Hippocampal formation (tissue), 2 donors: Measurements from ENCODE around the gene FLNA.
"Not testable (repeated sequence)": the region's sequence is repeated elsewhere in the genome, so short reads cannot be mapped to it uniquely, and the experiment has no call there.

Source experiments
- DNase-seq, 2 donors: peaks; one replicate each; lab custom pipeline; 2025; lab: John Stamatoyannopoulos, UW

Gene FLNA

GRCh38 chrX:154358829-154359228 lies 15.6 kb downstream of the FLNA start:
- no peak for DNase-seq

GRCh38 chrX:154358011-154358410 lies 16.4 kb downstream of the FLNA start:
- no peak for DNase-seq

- DNase-seq, result no peak
Measured at GRCh38 chrX:154357205-154357604, 17.2 kb downstream of the FLNA start.

GRCh38 chrX:154356596-154356995 lies 17.8 kb downstream of the FLNA start:
- DNase-seq, result no peak

DNA sequence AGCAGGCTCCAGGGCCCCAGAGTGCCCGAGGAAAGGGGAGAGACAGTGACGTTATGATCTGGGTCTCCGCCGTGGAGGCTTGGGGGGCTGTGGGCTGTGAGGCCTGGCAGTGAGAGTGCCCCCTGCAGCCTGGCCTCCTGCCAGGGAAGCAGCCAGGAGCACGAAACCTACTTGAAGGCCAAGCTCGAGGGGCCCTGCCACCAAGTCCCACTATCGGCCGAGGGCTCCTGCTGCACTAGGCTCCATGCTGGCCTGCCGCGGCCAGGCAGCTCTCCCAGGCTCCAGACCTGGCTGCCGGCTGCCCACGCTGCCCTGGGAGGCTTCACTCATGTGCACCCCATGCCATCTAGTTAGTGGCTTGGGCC lies 18.7 kb downstream of the FLNA start:
- DNase-seq, result no peak

DNA sequence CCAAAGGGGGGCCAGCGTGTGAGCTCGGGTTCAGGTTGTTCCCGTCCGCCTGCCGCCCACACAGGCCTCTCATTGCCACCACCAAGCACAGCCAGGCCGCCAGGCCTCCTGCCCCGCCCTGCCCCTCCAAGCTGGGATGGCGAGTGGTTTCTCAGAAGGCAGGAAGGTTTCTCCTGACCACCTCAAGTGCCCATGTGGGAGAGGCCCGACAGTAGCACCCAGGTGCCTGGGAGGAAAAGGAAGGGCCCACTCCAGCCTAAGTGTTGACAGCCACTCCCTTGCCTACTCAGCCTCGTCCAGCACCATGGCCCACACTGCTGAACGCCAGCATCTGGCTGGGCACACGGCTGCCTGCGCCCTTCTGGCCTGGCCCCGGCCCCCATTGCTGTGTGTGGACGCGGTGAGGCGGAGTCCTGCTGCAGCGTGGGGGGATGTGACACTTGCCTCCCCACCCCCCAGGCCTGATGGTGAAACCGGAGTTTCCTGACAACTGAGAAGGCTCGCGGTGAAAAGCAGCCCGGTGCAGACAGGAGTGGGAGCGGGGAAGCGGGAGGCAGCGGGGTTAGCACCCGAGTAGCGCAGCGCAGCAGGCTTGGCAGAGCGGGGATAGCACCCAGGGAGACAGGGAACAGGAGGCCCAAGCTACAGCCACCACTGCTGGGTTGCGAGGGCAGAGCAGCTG lies 19.2 kb downstream of the FLNA start:
- DNase-seq, result no peak

- DNase-seq, result no peak
Measured at GRCh38 chrX:154354516-154354915, 19.9 kb downstream of the FLNA start.

- DNase-seq, result no peak
Measured at GRCh38 chrX:154354013-154354412, 20.4 kb downstream of the FLNA start.

DNA sequence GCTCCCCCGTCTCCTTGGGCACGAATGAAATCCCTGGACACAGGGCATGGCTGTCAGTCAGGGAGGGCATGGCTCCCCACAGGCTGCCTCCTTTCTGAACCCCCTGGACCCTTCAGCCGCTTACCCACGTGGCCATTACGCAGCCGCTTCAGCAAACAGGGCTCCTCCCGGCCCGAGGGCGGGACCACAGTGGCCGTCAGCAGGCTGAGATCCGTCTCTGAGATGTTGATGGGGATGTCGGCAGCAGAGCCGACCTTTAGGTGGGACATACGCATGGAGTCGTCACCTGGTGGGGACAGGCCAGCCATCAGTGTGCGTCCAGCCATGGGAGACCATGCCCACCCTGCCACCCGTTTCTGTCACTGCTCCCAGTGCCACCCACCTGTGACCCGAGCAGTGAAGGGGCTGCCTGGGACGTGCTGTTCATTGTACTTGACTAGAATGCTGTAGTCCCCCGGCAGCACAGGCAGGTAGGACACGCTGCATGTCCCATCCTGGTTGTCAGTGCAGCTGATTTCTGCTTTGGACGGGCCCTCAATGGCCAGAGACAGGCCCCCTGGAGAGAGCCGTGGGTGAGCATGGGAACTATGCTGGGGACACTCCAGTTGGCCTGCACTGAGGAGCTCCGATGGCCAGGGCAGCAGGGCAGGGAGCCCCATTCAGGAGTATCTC lies 21.1 kb downstream of the FLNA start:
- no peak for DNase-seq

DNA sequence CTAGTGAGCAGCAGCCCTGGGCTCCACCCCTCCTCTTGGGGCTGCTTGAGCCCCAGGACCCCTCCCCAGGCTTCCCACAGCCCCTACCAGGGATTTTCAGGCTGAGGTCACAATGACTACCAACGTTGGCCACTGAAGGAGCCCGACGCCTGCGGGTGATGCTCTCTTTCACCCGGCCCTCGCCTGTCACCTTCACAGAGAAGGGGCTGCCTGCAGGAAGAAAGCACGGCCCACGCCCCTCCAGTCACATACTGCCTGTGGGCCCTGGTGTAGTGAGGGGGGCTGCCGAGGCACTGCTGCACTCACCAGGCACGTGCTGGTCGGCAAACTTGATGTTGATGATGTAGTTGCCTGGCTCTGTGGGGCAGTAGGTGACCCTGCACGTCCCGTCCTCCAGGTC lies 22.0 kb downstream of the FLNA start:
- no peak for DNase-seq

GRCh38 chrX:154352012-154352401 lies 22.4 kb downstream of the FLNA start:
- DNase-seq, result no peak

DNA sequence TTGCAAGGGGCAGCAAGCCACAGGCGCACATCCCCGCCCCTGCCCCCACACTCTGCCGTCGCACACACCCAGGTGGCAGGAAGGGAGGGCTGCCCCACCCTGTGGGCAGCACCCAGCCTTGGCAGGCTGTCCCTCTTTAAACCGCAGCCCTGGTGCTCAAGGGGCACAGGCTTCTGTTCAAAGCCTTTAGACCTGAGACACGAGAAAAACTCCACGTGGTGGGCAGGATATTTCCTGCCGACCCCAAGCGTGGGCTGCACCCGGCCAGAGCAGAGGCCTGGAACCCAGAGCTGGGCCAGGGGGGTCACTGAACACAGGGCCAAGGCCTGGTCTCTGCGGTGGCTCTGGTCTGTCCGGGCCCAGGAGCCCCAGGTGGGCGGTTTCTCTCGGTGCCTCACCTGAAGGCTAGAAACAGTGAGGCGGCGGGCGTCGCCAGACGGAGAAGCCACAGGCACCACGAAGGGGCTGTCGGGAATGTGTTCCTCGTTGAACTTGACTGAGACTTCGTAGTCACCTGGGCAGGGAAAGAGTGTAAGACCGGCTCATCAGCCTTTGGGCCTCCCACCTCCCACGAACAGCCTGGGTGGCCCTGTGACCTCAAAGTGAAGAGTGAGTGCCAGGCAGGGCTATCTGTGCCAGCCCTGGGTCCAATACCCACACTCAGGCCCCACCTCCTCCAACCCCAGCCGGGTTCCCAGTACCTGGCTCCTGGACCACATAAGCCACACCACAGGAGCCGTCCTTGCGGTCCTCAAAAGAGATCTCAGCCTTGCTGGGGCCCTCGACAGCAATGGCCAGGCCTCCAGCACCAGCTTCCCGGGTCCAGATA lies 23.0 kb downstream of the FLNA start:
- DNase-seq, result no peak

DNA sequence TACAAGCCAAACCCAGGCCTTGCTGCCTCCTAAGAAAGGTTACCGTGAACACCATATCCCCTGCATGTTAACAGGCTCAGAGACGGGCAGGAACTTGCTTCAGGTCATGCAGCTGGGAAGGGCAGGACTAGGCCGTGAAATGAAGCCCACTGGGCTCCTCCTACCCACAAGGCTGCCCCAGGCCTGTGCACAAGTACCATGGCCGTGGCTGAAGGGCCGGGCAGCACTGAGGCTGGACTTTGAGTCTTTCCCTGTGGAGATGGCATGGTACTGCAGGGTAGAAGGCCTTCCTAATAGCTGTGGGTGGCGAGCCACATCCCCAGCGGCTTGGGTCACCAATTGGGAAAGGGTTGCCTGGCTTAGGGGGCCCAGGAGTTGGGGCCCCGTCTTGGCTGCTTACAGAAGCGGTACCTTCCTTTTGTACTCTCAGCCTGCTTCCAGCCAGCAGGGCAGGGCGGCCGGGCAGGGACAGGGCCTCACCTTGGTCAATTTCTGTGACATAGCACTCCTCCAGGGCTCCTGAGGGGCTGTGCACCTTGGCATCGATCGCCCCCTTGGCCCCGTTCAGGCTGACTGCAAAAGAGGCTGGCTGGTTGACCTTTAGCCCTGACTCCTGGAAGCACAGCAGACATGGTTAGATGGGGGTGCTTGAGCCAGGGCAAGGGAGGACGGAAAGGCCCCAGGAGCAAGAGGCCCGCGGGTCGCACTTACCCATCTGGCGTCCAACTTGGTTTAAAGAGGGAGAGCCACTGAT lies 23.8 kb downstream of the FLNA start:
- no peak for DNase-seq

GRCh38 chrX:154349979-154350378 lies 24.5 kb downstream of the FLNA start:
- DNase-seq, result no peak

DNA sequence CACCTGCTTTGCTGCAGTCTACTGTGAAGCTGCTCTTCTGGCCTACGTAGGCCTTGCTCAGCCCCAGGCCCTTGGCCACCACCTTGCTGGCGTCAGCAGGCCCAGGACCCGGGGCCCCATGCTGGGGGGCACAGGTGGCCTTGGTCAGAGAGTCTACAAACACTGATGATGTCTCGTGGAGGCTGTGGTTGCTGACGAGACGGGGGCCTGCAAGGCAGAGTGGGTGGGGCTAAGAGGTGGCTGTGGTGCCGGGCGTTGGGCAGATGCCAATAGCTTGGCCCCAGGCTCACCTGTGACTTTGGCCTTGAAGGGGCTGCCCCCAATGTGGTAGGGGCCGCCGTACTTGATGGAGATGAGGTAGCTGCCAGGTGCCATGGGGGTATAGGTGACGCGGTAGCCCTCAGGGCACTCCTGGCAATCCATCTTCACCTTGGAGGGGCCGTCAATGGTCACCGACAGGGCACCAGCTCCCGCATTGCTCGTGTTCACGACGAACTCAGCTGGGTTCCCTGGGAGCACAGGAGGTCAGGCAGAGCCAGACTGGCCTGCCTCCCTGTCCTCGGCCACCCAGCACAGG lies 25.0 kb downstream of the FLNA start:
- no peak for DNase-seq

DNA sequence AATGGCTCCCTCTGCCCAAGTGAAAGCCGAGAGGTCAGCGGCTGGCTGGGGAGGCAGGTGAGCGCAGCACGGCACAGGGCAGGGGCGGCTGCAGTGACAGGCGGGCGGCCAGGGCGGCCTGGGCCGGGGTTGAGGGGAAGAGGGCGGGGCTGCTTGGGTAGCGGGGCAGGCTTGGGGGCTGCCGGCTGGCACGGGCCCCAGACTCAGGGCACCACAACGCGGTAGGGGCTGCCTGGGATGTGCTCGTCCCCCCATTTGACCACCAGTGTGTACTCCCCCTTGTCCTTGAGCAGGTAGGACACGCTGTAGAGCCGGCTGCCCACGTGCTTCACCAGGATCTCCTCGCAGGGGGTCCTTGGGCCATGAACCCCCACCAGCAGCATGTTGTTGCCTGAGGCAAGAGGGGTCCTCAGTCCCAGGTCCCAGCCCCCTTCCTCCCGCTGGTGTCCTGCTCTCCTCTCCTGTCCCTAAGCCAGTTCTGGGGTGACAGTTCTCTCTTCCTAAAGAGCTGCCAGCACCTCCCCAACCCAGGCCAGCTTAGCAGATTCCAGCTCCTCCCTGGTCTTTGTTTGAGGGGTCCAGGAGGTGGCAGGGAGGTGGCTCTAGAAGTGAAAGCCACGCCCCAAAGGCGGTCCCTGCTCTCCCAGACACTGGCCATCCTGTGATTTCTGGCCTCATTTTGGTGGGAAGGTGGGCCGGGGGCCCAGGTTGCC lies 25.6 kb downstream of the FLNA start:
- DNase-seq, result no peak

GRCh38 chrX:154348114-154348531 lies 26.3 kb downstream of the FLNA start:
- DNase-seq, result no peak

DNA sequence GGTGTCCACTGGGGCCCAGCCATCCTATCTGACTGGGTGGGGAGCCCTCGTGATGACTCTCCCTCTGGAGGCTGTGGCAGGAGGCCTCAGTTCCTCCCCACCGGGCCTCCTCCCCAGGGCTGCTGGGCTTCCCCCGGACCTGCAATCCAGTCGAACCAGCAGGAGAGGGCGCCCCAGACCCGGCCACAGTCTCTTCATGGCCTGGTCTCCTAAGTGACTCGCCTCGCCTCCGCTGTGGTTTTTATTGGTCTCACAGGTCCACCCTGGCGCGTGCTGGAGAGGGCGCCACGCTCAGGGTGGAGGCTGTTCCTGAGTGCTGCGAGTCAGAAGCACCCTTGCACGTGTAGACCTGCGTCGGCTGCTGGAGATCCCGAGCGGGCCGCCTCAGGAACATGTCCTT lies 30.8 kb downstream of the FLNA start:
- not testable (repeated sequence) for DNase-seq

DNA sequence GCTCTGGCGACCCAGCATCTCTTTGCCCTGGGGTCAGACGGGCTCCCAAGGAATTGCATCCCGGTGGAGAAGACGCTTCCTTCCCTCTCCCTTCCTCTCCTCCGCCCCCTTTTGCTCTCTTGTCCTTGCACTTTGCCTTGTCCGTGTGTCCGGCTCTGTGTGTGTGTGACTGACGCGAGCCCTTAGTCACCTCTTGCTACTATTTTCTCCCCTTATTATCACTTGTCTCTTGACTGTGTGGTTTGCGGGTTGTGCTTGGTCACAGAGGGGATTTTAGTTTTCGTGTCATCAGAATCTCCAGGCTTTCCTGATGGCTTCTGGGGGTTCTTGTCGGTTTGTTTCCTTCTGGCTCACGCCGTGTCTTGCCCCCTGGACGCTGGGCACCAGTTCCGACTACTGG lies 31.4 kb downstream of the FLNA start:
- not testable (repeated sequence) for DNase-seq

DNA sequence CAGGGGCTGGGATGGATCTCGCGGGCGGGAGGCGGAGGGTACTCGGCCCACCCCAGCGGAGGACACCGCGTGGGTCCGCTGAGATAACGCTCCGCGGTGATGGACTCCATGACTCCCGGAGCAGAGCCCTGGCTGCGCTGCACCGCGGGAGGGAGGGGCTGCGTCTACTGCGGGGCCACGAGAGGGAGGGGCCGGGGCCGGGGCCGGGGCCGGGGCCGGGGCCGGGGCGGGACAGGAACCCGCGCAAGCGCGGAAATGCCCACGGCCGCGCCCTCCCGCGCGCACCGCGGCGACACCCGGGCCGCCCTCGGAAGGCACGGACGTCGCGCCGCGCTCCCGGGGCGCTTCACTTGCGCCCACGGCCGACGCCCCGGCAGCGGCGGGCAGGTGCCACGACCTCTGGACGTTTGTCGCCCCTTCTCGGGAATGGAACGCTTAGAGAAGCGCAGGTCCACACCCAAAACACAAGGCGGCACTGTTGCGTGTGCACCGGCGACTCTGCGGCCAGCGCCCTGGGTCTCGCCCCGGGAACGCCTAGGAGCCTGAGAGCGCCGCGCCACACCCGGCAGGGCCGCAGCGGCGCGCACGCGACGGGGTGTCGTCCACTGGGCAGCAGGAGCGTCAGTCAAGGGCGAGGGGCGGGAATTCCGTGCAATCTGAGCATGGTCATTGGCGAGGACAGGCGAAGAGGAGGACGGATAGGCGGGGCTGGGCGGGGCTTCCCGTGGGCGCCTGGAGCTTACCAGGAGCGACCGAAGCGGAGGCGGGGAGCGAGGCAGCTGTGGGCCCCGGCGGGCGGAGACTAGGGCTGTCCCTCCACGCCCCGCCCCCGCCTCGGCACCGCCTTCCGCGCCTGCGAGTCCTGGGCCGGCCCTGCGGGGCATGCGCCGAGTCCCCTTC lies 32.8 kb downstream of the FLNA start:
- DNase-seq, result not testable (repeated sequence)
